Measurements from ENCODE around the gene CDH12.
"Not testable (repeated sequence)": the region's sequence is repeated elsewhere in the genome, so short reads cannot be mapped to it uniquely, and the experiment has no call there.

Gene CDH12

GRCh38 chr5:22644859-22645258, 208.3 kb downstream of the CDH12 start:
- no peak for DNase-seq

- DNase-seq, result no peak
These were observed 209.8 kb downstream of the CDH12 start for GRCh38 chr5:22643356-22643755.

DNA sequence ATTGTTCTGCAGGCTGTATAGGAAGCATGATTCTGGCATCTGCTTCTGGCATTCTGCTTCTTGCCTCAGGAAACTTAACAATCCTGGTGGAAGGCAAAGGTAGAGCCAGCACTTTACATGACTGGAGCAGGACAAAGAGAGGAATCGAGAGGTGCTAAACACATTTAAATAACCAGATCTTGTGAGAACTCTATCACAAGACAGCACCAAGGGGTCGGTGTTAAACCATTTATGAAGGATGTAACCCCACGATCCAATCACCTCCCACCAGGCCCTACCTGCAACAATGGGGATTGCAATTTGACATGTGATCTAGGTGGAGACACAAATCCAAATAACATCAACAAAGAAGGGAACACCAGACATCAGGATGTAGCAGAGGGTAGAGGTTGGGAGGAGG, 221.5 kb downstream of the CDH12 start:
- DNase-seq, result no peak

DNA sequence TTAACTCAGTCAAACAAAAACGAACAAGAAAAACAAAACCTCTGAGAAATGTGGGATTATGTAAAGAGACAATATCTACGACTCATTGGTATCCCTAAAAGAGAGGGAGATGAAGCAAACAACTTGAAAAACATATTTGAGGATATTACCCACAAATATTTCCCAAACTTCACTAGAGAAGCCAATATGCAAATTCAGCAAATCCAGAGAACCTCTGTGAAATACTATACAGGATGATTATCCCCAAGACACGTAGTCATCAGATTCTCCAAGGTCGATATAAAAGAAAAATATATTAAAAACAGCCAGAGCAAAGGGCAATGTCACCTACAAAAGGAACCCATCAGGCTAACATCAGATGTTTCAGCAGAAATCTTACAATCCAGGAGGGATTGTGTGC, 226.1 kb downstream of the CDH12 start:
- no peak for DNase-seq

GRCh38 chr5:22625451-22625850, 227.7 kb downstream of the CDH12 start:
- no peak for DNase-seq

DNA sequence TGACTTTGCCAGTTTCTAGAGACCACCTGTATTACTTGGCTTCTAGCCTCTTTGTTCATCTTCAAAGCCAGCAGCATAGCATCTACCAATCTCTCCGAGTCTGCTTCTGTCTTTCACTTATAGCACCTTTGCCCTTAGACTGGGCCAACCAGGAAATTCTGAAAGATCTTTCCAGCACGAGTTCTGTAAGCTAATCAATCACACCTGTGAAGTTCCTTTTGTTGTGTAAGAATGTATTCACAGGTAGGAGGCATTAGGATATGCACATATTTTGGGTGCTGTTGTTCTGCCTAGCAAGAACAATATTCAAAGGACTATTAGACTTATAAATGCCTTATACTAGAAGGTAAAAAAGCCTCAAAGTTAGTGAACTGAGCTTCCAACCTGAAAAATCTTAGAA, 232.1 kb downstream of the CDH12 start:
- DNase-seq, result no peak

DNA sequence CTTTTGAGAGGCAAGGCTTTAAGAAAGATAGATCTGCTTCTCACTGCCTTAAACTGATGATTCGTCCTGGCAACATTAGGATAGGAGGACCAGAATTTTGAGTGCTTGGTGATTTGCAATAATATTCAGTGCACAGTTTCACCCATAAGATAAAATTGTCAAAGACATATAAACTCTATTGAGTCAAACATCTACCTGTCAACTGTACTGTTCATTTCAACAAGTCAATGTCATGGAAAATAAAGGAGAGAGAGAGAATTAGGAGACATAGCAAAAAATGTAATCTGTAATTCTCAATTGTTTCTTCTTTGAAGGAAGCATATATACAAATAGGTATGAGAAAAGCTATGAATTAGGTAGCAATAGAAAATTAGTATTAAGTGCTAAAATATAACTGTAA, 237.2 kb downstream of the CDH12 start:
- DNase-seq, result no peak

DNA sequence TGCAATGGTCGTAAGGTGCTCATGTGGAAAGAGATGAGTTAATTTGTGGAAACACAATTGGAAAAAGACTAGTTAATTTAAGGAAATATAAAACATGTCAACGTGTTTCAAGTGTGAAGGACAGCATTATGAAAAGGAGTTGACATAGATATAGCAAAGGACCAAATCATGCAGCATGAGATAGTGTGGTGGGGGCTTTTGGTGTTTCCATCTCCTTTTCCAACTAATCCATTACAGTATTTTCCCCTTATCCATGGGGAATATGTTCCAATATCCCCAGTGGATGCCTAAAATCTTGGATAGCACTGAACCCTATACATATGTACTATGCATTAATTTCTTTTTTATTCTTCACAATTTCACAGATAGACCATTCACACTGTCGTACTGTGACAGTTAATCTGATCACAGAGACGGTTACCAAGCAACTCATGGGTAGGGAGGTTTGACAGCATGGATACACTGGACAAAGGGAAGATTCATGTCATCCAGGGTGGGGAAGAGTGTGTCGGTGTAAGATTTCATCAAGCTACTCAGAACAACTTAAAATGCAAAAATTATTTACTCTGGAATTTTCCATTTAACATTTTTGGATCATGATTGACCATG, 238.6 kb downstream of the CDH12 start:
- no peak for DNase-seq

- DNase-seq, result no peak
These were observed 240.2 kb downstream of the CDH12 start for GRCh38 chr5:22612928-22613327.

GRCh38 chr5:22611327-22611726, 241.8 kb downstream of the CDH12 start:
- DNase-seq, result no peak

GRCh38 chr5:22607498-22607897, 245.6 kb downstream of the CDH12 start:
- not testable (repeated sequence) for DNase-seq

DNA sequence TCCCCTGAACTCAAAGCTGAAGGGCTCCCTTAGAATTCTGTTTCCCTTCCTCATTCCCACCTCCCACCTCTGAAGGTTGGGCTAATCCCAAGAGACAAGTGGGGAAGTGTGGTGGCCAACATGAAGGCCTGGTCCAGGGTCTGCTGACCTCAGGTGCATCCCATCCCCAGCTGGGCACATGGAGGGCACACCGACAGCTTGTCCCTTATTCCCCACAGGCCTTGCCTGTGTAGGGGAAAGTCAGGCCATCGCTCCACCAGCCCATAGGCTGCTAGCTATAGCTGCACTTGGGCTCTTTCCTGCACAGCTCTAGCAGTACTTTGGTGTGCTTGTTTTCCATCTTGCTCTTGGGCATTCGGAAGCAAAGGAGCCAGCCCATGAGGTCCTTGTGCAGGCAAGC, 247.7 kb downstream of the CDH12 start:
- no peak for DNase-seq

- no peak for DNase-seq
These were observed 248.4 kb downstream of the CDH12 start for GRCh38 chr5:22604711-22605110.

DNA sequence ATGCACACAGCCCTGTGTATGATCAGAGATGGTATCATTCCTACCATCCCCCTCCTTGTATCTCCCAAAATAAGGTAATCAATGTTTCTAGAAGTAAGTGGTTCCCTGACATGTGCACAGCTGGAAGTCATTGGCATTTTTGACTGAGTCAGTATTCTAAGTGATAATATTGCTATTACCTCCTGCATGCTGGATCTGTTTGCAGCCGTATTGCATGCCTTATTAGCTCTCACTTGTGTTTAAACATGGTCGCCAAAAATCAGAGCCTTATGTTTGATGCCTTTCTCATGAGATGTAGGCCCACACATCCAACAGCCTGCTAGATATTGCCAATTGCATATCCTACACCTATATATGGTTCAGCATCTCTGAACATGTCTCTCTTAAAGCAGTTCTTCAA, 254.3 kb downstream of the CDH12 start:
- no peak for DNase-seq

DNA sequence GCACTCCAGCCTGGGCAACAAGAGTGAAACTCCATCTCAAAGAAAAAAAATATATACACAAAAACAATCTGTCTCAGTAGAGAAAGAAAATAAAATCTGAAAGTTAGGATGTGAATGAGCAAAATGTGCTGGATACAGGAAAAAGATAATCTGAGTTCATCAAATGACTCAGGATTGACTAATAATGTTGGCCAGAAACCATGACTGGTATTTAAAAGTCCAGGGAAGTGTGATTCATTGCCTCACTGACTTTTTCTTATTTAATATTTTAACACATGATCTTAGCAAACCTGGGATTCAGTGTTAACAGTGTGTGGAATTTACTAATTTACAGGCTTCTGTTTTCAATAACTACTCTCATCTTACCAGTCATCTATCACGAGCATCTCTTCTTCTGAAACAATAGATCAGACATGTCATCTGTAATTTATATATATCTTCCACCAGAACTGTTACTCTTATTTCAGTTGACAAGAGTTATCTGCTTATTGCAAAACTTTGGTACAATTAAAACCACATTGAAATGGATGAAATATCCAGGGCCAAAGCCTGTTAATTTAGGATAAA, 256.7 kb downstream of the CDH12 start:
- no peak for DNase-seq

GRCh38 chr5:22594491-22594890, 258.7 kb downstream of the CDH12 start:
- no peak for DNase-seq

- DNase-seq, result no peak
These were observed 259.6 kb downstream of the CDH12 start for GRCh38 chr5:22593592-22593991.

DNA sequence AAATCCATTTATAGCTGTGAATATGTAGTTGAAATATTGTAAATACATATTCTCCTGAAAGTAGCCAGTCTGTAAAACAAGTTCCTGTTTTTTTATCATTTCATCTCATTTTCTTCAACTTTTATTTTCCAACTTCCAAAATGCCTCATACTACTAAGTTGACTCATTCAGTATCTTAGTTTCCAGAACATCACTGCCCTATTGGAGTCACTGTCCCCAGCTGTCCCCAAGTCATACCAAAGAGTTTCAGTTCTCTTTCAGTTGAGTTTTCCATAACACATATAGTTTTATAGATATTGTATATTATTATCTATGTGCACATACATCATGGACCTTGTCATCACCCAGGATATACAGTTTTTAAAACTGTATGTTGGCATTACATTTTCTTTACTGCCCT, 261.7 kb downstream of the CDH12 start:
- DNase-seq, result no peak

DNA sequence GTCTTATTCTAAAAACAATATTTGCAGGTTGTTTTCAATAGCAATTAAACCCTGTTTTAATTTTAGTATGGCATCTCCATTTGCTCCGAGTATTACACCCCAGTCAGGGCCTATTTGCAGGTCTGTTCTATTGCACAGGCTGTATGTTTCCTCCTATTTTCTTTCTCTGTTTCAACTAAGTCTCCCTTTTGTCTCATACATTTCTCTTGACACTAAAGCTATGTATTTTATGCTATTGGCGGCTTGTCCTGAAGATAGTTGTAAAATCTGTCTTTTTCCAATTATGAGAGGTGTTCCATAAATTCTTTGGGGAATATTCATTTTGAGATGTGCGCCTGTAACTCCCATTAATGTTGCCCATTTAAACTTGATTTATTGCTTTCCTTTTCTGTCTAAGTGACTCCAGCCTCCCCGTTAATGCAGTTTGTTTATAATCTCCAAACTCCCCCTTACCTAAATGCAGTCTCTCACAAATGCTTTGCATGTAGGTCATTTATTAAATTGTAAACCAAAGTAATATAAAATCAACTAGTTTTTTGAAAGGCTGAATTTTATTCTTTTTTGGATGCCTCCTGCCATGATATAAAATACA, 262.4 kb downstream of the CDH12 start:
- no peak for DNase-seq

DNA sequence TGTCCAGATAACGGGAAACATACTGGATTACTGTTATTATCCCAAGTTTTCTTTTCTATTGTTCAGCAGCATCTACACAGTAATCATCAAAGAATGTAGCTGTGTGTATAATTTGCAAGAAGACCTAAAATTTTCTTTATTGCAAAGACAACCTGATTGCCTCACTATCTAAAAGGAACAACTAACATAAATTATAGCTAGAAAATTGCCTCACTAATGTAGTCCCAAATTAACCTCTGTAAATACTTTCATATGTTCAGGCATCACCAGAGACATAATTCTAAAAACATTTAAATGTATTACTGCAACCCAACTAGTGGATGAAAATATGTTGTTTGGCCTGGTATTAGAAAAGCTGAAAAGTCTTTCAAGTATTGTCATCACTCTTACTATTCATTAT, 275.4 kb downstream of the CDH12 start:
- no peak for DNase-seq

- no peak for DNase-seq
These were observed 276.1 kb downstream of the CDH12 start for GRCh38 chr5:22577006-22577405.

- no peak for DNase-seq
These were observed 280.2 kb downstream of the CDH12 start for GRCh38 chr5:22572941-22573340.

- no peak for DNase-seq
These were observed 285.2 kb downstream of the CDH12 start for GRCh38 chr5:22567983-22568382.

GRCh38 chr5:22560147-22560546, 293.0 kb downstream of the CDH12 start:
- no peak for DNase-seq

DNA sequence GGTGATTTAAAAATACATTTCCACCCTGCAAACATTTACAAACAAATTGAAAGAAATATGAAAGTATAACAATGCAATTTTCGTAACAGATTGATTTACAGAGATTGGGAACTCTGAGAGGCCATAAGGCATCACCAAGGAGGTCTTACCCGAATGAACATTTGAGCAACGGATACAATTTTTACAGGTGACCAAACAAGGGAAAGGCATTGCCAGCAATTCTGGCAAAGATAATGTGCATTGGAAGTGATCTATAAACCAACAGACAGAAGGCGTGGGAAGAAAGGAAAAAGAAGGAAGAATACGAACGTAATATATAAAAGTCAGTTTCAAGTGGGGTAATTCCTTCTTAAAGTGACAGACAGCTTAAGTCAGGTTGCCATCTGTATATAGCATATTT, 295.9 kb downstream of the CDH12 start:
- no peak for DNase-seq

Measured in activated CD4-positive, alpha-beta T cell treated with anti-CD3 and anti-CD28 coated beads for 4 hours (primary cell).